Measurements from ENCODE around the gene CCL21. TPM values are rescaled to one million over a fixed set of nuclear protein-coding genes. Genes with fewer than 3 reads are reported as not detected.
A peak's percentile ranks its signal among the peaks of the same experiment; 100 is the strongest.

CCL21 gene
- total RNA-seq, 1 experiment from 2014 or later, result not detected

DNA sequence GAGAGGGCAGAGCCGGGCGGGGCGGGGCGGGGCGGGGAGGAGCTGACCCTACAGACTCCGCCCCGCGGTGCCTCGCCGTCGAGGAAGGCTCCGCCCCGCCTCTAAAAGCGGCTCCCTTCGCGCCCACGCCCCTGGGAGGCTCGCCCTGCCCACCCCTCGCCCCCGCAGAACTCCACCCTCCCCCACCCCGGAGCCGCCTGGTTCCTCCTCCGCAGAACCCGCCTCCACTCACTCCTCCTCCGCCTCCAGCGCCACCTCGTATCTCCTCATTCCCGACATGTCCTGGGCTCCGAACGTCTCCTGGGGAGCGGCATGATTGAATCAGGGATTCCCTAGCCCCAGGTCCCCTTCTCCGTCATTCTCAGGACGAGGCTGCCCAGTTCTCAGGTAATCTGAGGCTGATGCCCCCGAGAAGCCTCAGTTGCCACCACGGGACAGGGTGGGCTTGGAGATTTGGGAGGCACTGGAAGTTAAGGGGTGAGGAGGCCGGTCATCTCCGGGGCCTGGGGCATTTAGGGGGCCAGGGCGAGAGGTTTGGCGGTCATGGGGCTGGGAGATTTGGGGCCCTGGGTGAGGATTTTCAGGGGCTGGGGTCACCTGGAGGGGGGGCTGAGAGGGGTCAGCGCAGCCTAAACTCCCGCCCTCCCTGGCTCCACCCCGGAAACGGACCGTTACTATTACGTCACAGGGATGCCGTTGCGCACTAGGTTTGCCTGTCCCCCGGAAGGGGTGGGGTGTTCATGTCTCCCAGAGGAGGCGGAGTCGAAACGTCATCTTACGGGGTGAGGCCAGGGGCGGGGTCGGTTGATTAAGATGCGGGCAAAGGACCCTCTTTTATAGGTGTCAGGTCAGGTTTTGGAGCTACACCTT is 44.3 kb downstream of the CCL21 start (continued):
- TF ChIP-seq ZNF512 (CRISPR knock-in tag; IDR thresholded peaks at IDR 0.05; ENCODE audit: borderline replicate concordance) (no peak), NR2C2 (CRISPR knock-in tag; IDR thresholded peaks at IDR 0.05) (no peak), NR3C1 (CRISPR knock-in tag; conservative IDR thresholded peaks at IDR 0.05; ENCODE audit: low read depth) (no peak), JAZF1 (CRISPR knock-in tag; IDR thresholded peaks at IDR 0.05) (no peak), ZNF219 (CRISPR knock-in tag; IDR thresholded peaks at IDR 0.05; ENCODE audit: borderline replicate concordance) (no peak), NFE2L1 (CRISPR knock-in tag; IDR thresholded peaks at IDR 0.05) (no peak), SMAD3 (CRISPR knock-in tag; IDR thresholded peaks at IDR 0.05; ENCODE audit: borderline replicate concordance) (no peak), ZSCAN18 (CRISPR knock-in tag; IDR thresholded peaks at IDR 0.05) (no peak), ZMAT4 (CRISPR knock-in tag; IDR thresholded peaks at IDR 0.05) (no peak), ZNF263 (CRISPR knock-in tag; IDR thresholded peaks at IDR 0.05; ENCODE audit: low read depth) (no peak), GTF2I (CRISPR knock-in tag; conservative IDR thresholded peaks at IDR 0.05) (no peak), MYBL2 (CRISPR knock-in tag; IDR thresholded peaks at IDR 0.05) (0 out of 2 replicates have a peak, but pooled peaks have one; percentile 71), ESRRA (CRISPR knock-in tag; IDR thresholded peaks at IDR 0.05; ENCODE audit: borderline replicate concordance) (no peak), OVOL2 (CRISPR knock-in tag; IDR thresholded peaks at IDR 0.05; ENCODE audit: borderline replicate concordance) (no peak)
- TF ChIP-seq, protein P1, sequence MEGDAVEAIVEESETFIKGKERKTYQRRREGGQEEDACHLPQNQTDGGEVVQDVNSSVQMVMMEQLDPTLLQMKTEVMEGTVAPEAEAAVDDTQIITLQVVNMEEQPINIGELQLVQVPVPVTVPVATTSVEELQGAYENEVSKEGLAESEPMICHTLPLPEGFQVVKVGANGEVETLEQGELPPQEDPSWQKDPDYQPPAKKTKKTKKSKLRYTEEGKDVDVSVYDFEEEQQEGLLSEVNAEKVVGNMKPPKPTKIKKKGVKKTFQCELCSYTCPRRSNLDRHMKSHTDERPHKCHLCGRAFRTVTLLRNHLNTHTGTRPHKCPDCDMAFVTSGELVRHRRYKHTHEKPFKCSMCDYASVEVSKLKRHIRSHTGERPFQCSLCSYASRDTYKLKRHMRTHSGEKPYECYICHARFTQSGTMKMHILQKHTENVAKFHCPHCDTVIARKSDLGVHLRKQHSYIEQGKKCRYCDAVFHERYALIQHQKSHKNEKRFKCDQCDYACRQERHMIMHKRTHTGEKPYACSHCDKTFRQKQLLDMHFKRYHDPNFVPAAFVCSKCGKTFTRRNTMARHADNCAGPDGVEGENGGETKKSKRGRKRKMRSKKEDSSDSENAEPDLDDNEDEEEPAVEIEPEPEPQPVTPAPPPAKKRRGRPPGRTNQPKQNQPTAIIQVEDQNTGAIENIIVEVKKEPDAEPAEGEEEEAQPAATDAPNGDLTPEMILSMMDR (IDR thresholded peaks at IDR 0.05), result no peak
- TF ChIP-seq, protein P2, sequence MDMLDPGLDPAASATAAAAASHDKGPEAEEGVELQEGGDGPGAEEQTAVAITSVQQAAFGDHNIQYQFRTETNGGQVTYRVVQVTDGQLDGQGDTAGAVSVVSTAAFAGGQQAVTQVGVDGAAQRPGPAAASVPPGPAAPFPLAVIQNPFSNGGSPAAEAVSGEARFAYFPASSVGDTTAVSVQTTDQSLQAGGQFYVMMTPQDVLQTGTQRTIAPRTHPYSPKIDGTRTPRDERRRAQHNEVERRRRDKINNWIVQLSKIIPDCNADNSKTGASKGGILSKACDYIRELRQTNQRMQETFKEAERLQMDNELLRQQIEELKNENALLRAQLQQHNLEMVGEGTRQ (CRISPR knock-in tag; IDR thresholded peaks at IDR 0.05), result 0 out of 2 replicates have a peak, but pooled peaks have one; percentile 8
- TF ChIP-seq, protein P3, sequence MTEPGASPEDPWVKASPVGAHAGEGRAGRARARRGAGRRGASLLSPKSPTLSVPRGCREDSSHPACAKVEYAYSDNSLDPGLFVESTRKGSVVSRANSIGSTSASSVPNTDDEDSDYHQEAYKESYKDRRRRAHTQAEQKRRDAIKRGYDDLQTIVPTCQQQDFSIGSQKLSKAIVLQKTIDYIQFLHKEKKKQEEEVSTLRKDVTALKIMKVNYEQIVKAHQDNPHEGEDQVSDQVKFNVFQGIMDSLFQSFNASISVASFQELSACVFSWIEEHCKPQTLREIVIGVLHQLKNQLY (CRISPR knock-in tag; IDR thresholded peaks at IDR 0.05), result no peak

DNA sequence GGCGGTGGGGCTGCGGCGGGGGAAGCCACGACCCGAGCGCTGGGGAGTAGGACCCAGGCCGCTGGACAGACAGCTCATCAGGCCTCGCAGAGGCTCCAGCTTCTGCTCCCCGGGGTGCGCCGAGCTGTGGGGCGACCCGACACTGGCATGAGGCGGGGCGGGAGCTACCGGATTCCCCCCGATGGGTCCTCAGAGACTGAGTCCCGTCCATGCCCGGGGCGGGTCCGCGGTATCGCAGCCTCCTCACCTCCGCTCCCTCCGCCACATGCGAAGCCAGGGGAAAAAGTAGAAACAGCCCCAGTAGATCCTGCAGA is 44.9 kb downstream of the CCL21 start:
- DNase-seq (ENCODE audit: low spot score) (no peak), ATAC-seq (no peak)
- CTCF ChIA-PET, result interaction anchor here (0.6 to 4.0 kb wide), 23 partner anchors 9 to 981 kb away, joined by 3 to 65 read pairs (median 5); partner anchors contain the start of genes ARID3C, DCTN3, GALT and IL11RA
- peaks cover 20% of the 10 kb centered on the region for H3K36me3 Mint-ChIP-seq
- H3K27ac Mint-ChIP-seq, result no peak overlapping the region
- POLR2A ChIA-PET, result interaction anchor here (1.0 to 1.9 kb wide), 4 partner anchors 10 to 27 kb away, joined by 3 to 11 read pairs (median 6); partner anchors contain the start of genes GALT and SIGMAR1
- H3K4me3 Mint-ChIP-seq, result peak overlapping the region; percentile 94
- H3K4me1 Mint-ChIP-seq, result peaks cover 9% of the 10 kb centered on the region
- peaks cover 10% of the 10 kb centered on the region for H3K27me3 Mint-ChIP-seq (ENCODE audit: low read depth)
- peaks cover 15% of the 10 kb centered on the region for H3K9me3 Mint-ChIP-seq
- TF ChIP-seq TP53 (CRISPR knock-in tag; IDR thresholded peaks at IDR 0.05), result peak; percentile 23; the same call in 1 of the 2 replicates
- TF ChIP-seq, protein P4, sequence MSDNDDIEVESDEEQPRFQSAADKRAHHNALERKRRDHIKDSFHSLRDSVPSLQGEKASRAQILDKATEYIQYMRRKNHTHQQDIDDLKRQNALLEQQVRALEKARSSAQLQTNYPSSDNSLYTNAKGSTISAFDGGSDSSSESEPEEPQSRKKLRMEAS (CRISPR knock-in tag; IDR thresholded peaks at IDR 0.05), result 0 out of 2 replicates have a peak, but pooled peaks have one; percentile 37
- TF ChIP-seq, protein P5, sequence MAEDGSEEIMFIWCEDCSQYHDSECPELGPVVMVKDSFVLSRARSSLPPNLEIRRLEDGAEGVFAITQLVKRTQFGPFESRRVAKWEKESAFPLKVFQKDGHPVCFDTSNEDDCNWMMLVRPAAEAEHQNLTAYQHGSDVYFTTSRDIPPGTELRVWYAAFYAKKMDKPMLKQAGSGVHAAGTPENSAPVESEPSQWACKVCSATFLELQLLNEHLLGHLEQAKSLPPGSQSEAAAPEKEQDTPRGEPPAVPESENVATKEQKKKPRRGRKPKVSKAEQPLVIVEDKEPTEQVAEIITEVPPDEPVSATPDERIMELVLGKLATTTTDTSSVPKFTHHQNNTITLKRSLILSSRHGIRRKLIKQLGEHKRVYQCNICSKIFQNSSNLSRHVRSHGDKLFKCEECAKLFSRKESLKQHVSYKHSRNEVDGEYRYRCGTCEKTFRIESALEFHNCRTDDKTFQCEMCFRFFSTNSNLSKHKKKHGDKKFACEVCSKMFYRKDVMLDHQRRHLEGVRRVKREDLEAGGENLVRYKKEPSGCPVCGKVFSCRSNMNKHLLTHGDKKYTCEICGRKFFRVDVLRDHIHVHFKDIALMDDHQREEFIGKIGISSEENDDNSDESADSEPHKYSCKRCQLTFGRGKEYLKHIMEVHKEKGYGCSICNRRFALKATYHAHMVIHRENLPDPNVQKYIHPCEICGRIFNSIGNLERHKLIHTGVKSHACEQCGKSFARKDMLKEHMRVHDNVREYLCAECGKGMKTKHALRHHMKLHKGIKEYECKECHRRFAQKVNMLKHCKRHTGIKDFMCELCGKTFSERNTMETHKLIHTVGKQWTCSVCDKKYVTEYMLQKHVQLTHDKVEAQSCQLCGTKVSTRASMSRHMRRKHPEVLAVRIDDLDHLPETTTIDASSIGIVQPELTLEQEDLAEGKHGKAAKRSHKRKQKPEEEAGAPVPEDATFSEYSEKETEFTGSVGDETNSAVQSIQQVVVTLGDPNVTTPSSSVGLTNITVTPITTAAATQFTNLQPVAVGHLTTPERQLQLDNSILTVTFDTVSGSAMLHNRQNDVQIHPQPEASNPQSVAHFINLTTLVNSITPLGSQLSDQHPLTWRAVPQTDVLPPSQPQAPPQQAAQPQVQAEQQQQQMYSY (CRISPR knock-in tag; IDR thresholded peaks at IDR 0.05), result peak; percentile 34; the same call in 1 of the 2 replicates
- TF ChIP-seq NR2C2 (CRISPR knock-in tag; IDR thresholded peaks at IDR 0.05), result no peak
- TF ChIP-seq, protein P3 (CRISPR knock-in tag; IDR thresholded peaks at IDR 0.05), result no peak
- TF ChIP-seq ZNF138 (CRISPR knock-in tag; conservative IDR thresholded peaks at IDR 0.05), result no peak

Data from WTC11 (cell line).